Raji (cell line): Measurements from ENCODE around the gene ANKRD39.

Source experiments
- POLR2A ChIP-seq: IDR thresholded peaks from 2 replicates; pipeline ENCODE4 v1.6.1; 2011; ENCODE audit warnings: low read depth, low read length, control low read depth; ENCODE audit not compliant: insufficient read depth

Gene ANKRD39

GRCh38 chr2:96890726-96891385 lies 33.0 kb upstream of the ANKRD39 start:
- TF ChIP-seq POLR2A, result no peak

GRCh38 chr2:96890252-96890651 lies 32.4 kb upstream of the ANKRD39 start:
- no peak for TF ChIP-seq POLR2A

DNA sequence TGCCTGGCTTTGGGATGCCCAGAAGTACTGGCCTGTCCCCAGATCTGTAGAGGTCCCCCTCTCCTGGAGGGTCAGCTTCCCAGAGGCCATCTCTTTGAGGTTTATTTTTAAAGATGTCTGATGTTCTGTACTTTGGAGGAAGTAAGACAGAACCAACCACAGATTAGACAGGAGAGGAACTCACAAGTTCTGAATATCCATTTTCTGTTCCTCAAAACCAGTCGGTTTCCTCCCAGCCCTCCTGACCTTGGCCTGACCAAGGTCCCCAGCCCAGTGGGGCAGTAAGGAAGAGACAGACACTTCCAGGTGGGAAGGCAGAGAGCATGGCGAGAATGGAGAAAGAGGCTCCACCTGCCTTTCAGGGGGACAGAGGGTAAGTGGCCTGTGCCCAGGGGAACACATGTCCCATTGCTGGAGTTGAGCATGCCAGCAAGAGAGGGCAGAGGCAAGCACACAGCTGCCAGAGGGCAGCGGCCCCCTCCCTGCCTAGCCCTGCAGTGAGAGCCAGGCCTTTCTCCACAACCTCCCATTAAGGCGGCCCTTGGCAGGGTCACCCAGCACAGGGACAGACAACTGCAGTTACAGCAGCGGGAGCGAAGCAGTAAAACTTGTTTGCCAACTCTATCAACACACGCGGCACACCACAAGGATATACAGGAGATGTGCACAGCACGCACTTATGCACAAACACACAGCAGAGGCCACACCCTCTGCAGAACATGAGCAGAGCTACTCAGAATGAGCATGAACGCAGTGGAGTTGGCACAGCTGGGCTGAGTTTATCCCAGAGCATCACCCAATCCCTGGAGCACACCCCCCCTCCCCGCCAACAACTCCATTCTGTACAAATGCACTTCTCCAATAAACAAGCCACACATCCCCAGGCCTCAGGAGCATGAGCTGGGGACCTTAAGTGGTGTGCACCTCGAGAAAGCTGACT lies 30.5 kb upstream of the ANKRD39 start:
- TF ChIP-seq POLR2A, result no peak

- no peak for TF ChIP-seq POLR2A
Measured at GRCh38 chr2:96887493-96888012, 29.7 kb upstream of the ANKRD39 start.

GRCh38 chr2:96885432-96886347 lies 27.9 kb upstream of the ANKRD39 start:
- TF ChIP-seq POLR2A, result no peak

- TF ChIP-seq POLR2A, result no peak
Measured at GRCh38 chr2:96884299-96885094, 26.7 kb upstream of the ANKRD39 start.

- no peak for TF ChIP-seq POLR2A
Measured at GRCh38 chr2:96883306-96883705, 25.5 kb upstream of the ANKRD39 start.

- no peak for TF ChIP-seq POLR2A
Measured at GRCh38 chr2:96882906-96883305, 25.1 kb upstream of the ANKRD39 start.

- no peak for TF ChIP-seq POLR2A
Measured at GRCh38 chr2:96882230-96882629, 24.4 kb upstream of the ANKRD39 start.

DNA sequence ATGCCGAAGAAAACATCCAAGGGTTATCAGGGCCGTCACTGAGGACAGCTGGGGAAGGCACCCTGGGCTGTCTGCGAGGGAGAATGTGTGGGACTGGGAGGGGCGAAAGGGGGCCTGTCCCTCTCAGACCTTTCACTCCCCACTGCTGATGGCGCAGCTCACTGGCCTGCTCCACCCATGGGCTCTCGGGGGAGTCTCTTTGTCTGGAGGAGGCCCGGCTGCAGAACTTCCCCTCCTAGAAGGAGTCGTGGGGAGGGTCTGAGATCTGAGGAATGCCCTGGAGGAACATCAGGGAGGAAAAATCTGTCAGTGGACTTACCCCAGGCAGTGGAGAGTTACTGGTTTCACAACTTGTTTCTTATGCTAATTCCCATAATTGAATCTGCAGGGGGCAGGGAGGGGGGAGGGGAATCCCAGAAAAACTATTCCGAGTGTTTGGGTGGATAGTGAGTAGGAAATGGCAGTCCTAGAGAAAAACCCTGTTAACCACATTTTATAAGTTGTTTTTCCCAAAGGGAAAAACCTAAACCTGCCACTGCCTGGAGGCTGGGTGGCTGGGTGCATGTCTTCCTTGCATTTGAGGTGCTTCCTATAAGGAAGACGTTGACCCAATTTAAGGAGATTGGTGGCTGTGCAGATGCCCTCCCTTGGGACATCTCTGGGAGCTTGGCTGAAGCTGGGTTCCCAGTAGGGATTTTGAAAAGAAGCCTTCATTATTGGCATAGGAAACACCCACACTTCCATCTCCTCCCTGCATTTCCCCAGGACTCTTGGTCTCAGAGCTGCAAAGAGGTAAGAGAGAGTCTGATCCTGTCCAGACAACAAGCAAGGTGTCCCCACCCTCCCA lies 23.8 kb upstream of the ANKRD39 start:
- TF ChIP-seq POLR2A, result no peak

DNA sequence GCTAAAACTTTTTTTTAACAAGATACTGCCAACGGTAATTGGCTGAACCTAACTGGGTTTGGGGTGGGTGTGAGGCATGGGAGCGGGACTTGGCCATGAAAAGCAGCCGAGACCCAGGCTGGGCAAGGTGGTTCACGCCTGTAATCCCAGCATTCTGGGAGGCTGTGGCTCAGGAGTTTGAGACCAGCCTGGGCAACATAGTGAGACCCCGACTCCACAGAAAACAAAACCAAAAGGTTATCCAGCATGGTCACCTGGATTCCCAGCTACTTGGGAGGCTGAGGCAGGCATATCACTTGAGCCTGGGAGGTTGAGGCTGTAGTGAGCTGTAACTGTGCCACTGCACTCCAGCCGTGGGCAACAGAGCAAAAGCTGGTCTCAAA lies 23.1 kb upstream of the ANKRD39 start:
- no peak for TF ChIP-seq POLR2A

DNA sequence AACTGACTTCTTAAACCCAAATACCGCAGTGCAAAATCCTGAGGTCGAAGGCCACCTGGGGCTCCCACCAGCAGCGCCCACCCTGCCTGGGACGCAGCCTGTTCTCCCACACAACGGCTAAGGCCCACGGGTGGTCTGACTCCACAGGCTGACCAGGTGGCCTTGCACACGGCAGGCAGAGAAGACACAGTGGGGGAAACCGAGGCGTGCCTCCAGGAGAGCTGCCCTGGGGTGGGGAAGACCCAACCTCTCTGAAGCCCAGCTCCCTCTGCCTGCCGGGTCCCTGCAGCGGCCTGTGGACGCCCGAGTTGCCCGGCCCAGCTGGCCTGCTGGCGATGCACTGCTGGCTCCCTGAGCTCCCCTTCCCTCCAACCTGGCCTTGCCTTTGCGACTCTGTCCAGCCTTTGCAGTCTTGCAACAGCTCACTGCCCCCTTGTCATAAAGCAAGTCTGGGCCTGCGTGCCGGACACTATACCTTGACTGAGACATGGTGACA lies 21.8 kb upstream of the ANKRD39 start:
- no peak for TF ChIP-seq POLR2A

DNA sequence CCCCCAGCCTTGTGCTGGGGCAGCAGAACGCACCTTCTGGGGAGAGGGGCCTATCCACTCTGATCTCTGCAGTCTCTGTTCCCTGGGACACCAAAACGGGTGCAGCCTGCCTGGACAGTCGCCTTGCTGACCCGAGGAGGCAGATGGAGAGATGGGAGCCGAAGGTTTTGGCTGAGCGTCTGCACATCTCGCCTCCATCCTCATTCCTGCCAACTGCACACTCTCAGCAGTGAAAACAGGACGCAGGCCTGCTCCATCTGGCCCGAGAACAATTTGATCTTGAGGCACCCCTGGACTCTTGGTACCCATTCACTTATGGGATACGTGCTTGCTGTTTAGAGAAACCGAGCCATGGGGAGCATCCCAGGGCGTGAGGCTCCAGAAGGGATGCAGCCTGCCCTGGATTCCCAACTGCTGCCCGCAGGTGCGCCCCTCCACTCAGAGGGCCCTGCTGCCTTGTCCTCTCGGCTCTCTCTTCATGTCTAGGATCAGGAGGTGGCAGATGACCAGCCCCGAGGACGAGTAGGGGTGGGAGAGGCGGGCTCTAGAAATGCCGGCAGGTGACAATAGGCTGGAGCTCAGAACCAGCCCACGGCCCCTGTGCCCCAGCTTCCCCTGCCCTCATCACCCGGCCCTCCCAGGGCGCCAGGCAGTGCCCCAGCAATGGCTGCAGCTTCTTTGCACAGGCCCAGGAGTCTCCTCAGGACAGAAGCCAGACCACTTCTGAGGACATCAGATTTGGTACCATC lies 21.2 kb upstream of the ANKRD39 start:
- TF ChIP-seq POLR2A, result no peak

DNA sequence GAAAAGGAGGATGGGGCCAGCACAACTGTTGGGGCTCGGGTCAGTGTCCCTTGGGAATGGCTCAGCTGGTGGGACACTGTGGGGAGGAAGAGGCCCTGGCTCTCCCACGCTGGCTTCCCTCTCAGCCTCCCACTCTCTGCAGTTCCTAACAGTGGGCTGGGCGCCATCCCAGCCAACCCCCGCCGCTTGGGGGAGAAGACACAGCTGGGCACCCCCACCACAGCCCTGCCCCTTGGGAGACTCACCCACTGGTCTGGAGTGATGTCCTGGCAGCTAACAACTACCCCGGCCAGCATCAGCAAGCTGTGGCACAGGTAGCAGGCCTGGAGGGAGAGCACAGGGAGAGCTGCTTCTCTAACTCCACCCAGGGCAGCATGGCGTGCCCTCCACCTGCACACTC lies 20.4 kb upstream of the ANKRD39 start:
- no peak for TF ChIP-seq POLR2A
